GM10248 (cell line): ENCODE measurements around the gene PAFAH1B1.

ENCODE experiments used
- CTCF ChIA-PET: fragments of 300-600 bp; sonication (Branson Sonifier 250); formaldehyde crosslinking; extraction: SDS; loops from one replicate; lab custom pipeline; 2021; ENCODE audit warnings: antibody characterized with exemption; lab: Yijun Ruan, JAX
- POLR2A ChIA-PET: fragments of 350-650 bp; sonication (Branson Sonifier 250); formaldehyde crosslinking; extraction: SDS; loops from one replicate; lab custom pipeline; 2020; ENCODE audit warnings: antibody characterized with exemption; lab: Yijun Ruan, JAX
- DNase-seq: peaks from one replicate; pipeline ENCODE4 v3.0.0; 2012; ENCODE audit errors: extremely low spot score
- CTCF ChIP-seq: IDR thresholded peaks from 2 replicates; pipeline ENCODE4 v1.5.1; 2012; ENCODE audit warnings: mild to moderate bottlenecking, low read depth; ENCODE audit errors: extremely low read depth, missing control alignments, control extremely low read depth

Gene PAFAH1B1

GRCh38 chr17:2691069-2691871, 97.8 kb downstream of the PAFAH1B1 start:
- ChIA-PET CTCF (interaction anchor here (1.0 kb wide), 1 partner anchor 17 kb away, joined by 4 read pairs; no protein-coding TSS in a partner anchor), POLR2A (no interaction called here)
- TF ChIP-seq CTCF: no peak
- DNase-seq: no peak

- CTCF ChIA-PET: interaction anchor here (0.8 to 1.0 kb wide), 2 partner anchors 11 to 16 kb away, joined by 3 to 4 read pairs; no protein-coding TSS in a partner anchor
- TF ChIP-seq CTCF: no peak
- no peak for DNase-seq
These were observed 98.7 kb downstream of the PAFAH1B1 start for GRCh38 chr17:2691965-2692780.

GRCh38 chr17:2692781-2693135, 99.3 kb downstream of the PAFAH1B1 start:
- ChIA-PET POLR2A (no interaction called here), CTCF (interaction anchor here (0.8 kb wide), 1 partner anchor 11 kb away, joined by 3 read pairs; no protein-coding TSS in a partner anchor)
- no peak for TF ChIP-seq CTCF
- DNase-seq: no peak

More at GRCh38 chr17:2691965-2692780, 98.7 kb downstream of the PAFAH1B1 start:
- POLR2A ChIA-PET: no interaction called here

- peak; percentile 18 for DNase-seq
- TF ChIP-seq CTCF: no peak
- POLR2A ChIA-PET: no interaction called here
- CTCF ChIA-PET: no interaction called here
These were observed 100.3 kb downstream of the PAFAH1B1 start for GRCh38 chr17:2693561-2694380.

GRCh38 chr17:2694381-2695242, 101.2 kb downstream of the PAFAH1B1 start:
- no peak for TF ChIP-seq CTCF
- ChIA-PET POLR2A (no interaction called here), CTCF (interaction anchor here (0.9 to 1.2 kb wide), 3 partner anchors 8 to 312 kb away, joined by 3 to 6 read pairs (median 3); no protein-coding TSS in a partner anchor)
- DNase-seq: no peak
